ENCODE data around the gene TRPV5. TPM values are rescaled to one million over a fixed set of nuclear protein-coding genes. Genes with fewer than 3 reads are reported as not detected.

TRPV5 gene
- total and polyA plus RNA-seq, 2 donors (not counting 3 experiments of a cell fraction or from before 2014, with no cell fraction given): not detected

DNA sequence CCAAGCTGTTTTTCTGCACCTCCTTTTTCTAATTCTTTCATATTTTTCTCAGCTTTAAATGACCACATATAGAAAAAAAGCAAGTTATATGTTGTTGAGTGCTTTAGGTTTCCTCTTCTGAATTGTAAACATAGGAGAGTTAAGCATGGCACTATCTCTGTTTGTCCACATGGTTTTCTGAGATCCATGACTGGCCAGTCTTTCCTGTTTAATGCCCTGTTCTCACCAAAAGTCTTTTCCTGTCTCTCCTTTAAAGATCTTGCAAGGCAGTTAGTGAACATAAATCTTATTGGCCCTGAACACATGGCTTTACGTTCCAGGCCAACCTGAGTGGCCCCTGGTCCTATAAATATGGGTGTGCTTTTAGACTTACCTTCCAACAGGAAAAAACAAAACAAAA lies 19.4 kb downstream of the TRPV5 start:
- CTCF ChIA-PET: interaction anchor here (1.4 kb wide), 1 partner anchor 33 kb away, joined by 4 read pairs; no protein-coding TSS in a partner anchor

GRCh38 chr7:142913566-142913965 lies 20.0 kb downstream of the TRPV5 start:
- Histone ChIP-seq H3K79me2 (ENCODE audit: control insufficient read depth, insufficient read depth, low read length) (no peaks in the 10 kb centered on the region), H3K27me3 (ENCODE audit: control insufficient read depth in 2 of 2, insufficient read depth in 2 of 2, low read length in 2 of 2) (no peaks in the 10 kb centered on the region), H3K36me3 (ENCODE audit: control insufficient read depth in 2 of 2, extremely low read depth in 1 of 2, insufficient read depth in 2 of 2, low read length in 2 of 2) (no peaks in the 10 kb centered on the region), H3K9me3 (replicated peaks; ENCODE audit: control insufficient read depth, insufficient read depth, low read length) (no peaks in the 10 kb centered on the region), H4K20me1 (replicated peaks; ENCODE audit: control insufficient read depth, extremely low read depth, insufficient read depth, low read length) (no peaks in the 10 kb centered on the region), H3K4me2 (ENCODE audit: insufficient read depth, low read length) (no peak overlapping the region), H3K4me3 (replicated peaks in 1 of 3; ENCODE audit: insufficient read depth in 1 of 3, low read depth in 1 of 3, low read length in 3 of 3) (no peak overlapping the region), H3K27ac (ENCODE audit: insufficient read depth, low read depth, low read length) (no peak overlapping the region), H3K9ac (replicated peaks; ENCODE audit: extremely low read depth, insufficient read depth, low read length) (no peak overlapping the region), H2AFZ (ENCODE audit: low read depth, low read length) (no peak overlapping the region), H3K9me1 (replicated peaks; ENCODE audit: control insufficient read depth, extremely low read depth, insufficient read depth, low read length) (no peaks in the 10 kb centered on the region), H3K4me1 (ENCODE audit: control insufficient read depth, extremely low read depth, insufficient read depth, low read length) (no peaks in the 10 kb centered on the region)
- TF ChIP-seq EZH2 (IDR thresholded peaks at IDR 0.05; ENCODE audit: borderline replicate concordance, low read depth, low read length, severe bottlenecking) (no peak), CTCF (IDR thresholded peaks at IDR 0.05; ENCODE audit: extremely low read depth in 1 of 2, insufficient read depth in 1 of 2, low read depth in 1 of 2, low read length in 2 of 2) (no peak), JUN (IDR thresholded peaks at IDR 0.05; ENCODE audit: borderline replicate concordance, insufficient read depth, insufficient read length, low read depth) (no peak), MYC (IDR thresholded peaks at IDR 0.05; ENCODE audit: low read depth, low read length) (no peak), FOS (IDR thresholded peaks at IDR 0.05; ENCODE audit: borderline replicate concordance, insufficient read depth, low read length) (no peak), POLR2AphosphoS5 (IDR thresholded peaks at IDR 0.05; ENCODE audit: insufficient read depth, low read depth, low read length) (no peak), MAX (IDR thresholded peaks at IDR 0.05; ENCODE audit: insufficient read depth, insufficient read length) (no peak), GATA2 (IDR thresholded peaks at IDR 0.05; ENCODE audit: insufficient read depth, insufficient read length, low read depth, low read length) (no peak), POLR2A (IDR thresholded peaks at IDR 0.05; ENCODE audit: low read depth, low read length) (no peak)
- dilution Hi-C loops (cut with MboI; ENCODE audit: extremely low pct_ligation_motif_present, low sequenced_read_pairs) (no loop called here), intact Hi-C loops (cut with micrococcal nuclease) (no loop called here)
- ChIA-PET CTCF (interaction anchor here (1.4 kb wide), 1 partner anchor 33 kb away, joined by 4 read pairs; no protein-coding TSS in a partner anchor), POLR2A (no interaction called here)
- FAIRE-seq (no peak), DNase-seq (ENCODE audit: low read depth, low spot score) (no peak)
- no TSS peak for BruUV-seq (replicated peaks)

More for the DNA sequence above, 19.4 kb downstream of the TRPV5 start:
- intact Hi-C loops (cut with micrococcal nuclease): no loop called here
- H3K4me3 ChIP-seq (replicated peaks in 1 of 3; ENCODE audit: insufficient read depth in 1 of 3, low read depth in 1 of 3, low read length in 3 of 3): no peak overlapping the region
- H3K9ac ChIP-seq (replicated peaks; ENCODE audit: extremely low read depth, insufficient read depth, low read length): no peak overlapping the region
- H2AFZ ChIP-seq (ENCODE audit: low read depth, low read length): no peak overlapping the region
- no peaks in the 10 kb centered on the region for H3K36me3 ChIP-seq (ENCODE audit: control insufficient read depth in 2 of 2, extremely low read depth in 1 of 2, insufficient read depth in 2 of 2, low read length in 2 of 2)
- H3K4me1 ChIP-seq (ENCODE audit: control insufficient read depth, extremely low read depth, insufficient read depth, low read length): no peaks in the 10 kb centered on the region
- POLR2A ChIA-PET: no interaction called here
- no peaks in the 10 kb centered on the region for H3K9me1 ChIP-seq (replicated peaks; ENCODE audit: control insufficient read depth, extremely low read depth, insufficient read depth, low read length)
- H3K9me3 ChIP-seq (replicated peaks; ENCODE audit: control insufficient read depth, insufficient read depth, low read length): no peaks in the 10 kb centered on the region
- no TSS peak for BruUV-seq (replicated peaks)
- TF ChIP-seq FOS (IDR thresholded peaks at IDR 0.05; ENCODE audit: borderline replicate concordance, insufficient read depth, low read length): no peak
- TF ChIP-seq POLR2AphosphoS5 (IDR thresholded peaks at IDR 0.05; ENCODE audit: insufficient read depth, low read depth, low read length): no peak
- TF ChIP-seq MYC (IDR thresholded peaks at IDR 0.05; ENCODE audit: low read depth, low read length): no peak
- no peak for TF ChIP-seq EZH2 (IDR thresholded peaks at IDR 0.05; ENCODE audit: borderline replicate concordance, low read depth, low read length, severe bottlenecking)
- dilution Hi-C loops (cut with MboI; ENCODE audit: extremely low pct_ligation_motif_present, low sequenced_read_pairs): no loop called here
- no peak overlapping the region for H3K4me2 ChIP-seq (ENCODE audit: insufficient read depth, low read length)
- FAIRE-seq (no peak), DNase-seq (ENCODE audit: low read depth, low spot score) (peak; percentile 45)
- H3K27ac ChIP-seq (ENCODE audit: insufficient read depth, low read depth, low read length): no peak overlapping the region
- no peaks in the 10 kb centered on the region for H3K79me2 ChIP-seq (ENCODE audit: control insufficient read depth, insufficient read depth, low read length)
- H4K20me1 ChIP-seq (replicated peaks; ENCODE audit: control insufficient read depth, extremely low read depth, insufficient read depth, low read length): no peaks in the 10 kb centered on the region
- H3K27me3 ChIP-seq (ENCODE audit: control insufficient read depth in 2 of 2, insufficient read depth in 2 of 2, low read length in 2 of 2): no peaks in the 10 kb centered on the region
